ENCODE data around the gene ADGRB2.

DNA sequence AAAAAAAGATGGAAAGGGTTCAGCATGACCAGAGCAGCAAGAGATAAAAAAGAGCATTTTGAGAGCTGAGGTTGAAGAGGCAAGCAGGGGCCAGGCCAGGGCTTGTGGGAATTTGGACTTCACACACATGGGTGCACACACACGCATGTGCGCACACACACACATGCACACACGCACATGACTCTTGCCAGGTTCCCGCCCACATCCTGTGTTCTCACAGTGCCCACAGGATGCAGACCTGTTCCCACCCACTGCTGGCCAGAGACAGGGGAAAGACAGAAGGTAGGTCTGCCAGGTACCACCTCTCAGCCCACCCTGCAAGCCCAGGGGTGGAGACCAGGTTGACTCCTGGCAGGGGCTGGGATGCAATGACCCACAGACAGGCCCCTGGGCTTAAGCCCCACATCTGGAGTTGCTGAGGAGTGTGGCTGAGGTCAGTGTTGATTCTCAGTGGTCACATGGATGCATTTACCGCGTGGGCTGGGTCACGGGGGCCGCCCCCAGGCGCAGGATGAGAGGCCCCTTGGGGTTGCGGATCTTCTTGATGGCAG lies 64.7 kb downstream of the ADGRB2 start:
- no peak for TF ChIP-seq POLR2A (IDR thresholded peaks at IDR 0.05; ENCODE audit: low read depth, low read length)
- no peak for TF ChIP-seq POLR2AphosphoS5 (IDR thresholded peaks at IDR 0.05; ENCODE audit: low read depth, low read length)
- no peak for TF ChIP-seq TAF1 (IDR thresholded peaks at IDR 0.05; ENCODE audit: borderline replicate concordance, low read depth, low read length)

Measured in GM12892 (cell line).